ENCODE measurements around the gene NIM1K. TPM values are rescaled to one million over a fixed set of nuclear protein-coding genes. Genes with fewer than 3 reads are reported as not detected.
A peak's percentile ranks its signal among the peaks of the same experiment; 100 is the strongest.

Gene NIM1K
- total and polyA plus RNA-seq, 2 of the 4 experiments (the other 2 are of a cell fraction): 0.54 to 0.68 TPM

DNA sequence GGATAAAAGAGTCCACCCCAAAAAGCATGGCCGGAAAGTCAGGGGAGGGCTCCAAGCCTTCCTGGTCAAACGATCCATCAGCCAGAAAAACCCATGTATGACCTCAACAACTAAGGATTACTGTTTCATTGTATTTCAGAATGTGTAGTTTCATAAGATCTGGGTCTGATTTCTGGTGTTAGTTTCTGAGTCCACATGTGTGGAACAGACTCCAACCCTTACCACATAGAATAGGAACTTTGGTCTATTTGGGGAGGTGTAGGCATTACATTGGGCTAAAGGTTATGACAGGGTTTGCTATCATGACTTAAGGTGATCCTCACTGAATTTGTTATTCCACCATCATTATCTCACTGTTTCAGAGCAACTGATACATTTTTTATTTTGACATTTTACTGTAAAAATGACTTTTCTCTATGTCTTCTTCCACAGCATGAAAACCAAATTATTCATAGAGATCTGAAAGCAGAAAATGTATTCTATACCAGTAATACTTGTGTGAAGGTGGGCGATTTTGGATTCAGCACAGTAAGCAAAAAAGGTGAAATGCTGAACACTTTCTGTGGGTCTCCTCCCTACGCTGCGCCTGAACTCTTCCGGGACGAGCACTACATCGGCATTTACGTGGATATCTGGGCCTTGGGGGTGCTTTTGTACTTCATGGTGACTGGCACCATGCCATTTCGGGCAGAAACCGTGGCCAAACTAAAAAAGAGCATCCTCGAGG lies 87.7 kb downstream of the NIM1K start:
- in situ Hi-C loops (cut with MboI; ENCODE audit: low sequenced_read_pairs) (no loop called here), dilution Hi-C loops (cut with HindIII; ENCODE audit: low sequenced_read_pairs, unreplicated experiment) (no loop called here), intact Hi-C loops (cut with micrococcal nuclease) (no loop called here)
- no peak overlapping the region for H3K4me2 ChIP-seq (ENCODE audit: low read depth, low read length)
- no peak overlapping the region for H2AFZ ChIP-seq (replicated peaks; ENCODE audit: low read length, poor library complexity)
- no peaks in the 10 kb centered on the region for H3K36me3 ChIP-seq (ENCODE audit: control insufficient read depth, insufficient read depth, low read length)
- 77% methylated on average over 7 of the region's 12 CpGs; no CpG with 5 or more reads in 1 of the 2 experiments for whole genome bisulfite sequencing, 2 experiments (ENCODE audit: extremely low coverage in 2 of 2, insufficient read length in 1 of 2)
- TF ChIP-seq MAFK (IDR thresholded peaks at IDR 0.05; ENCODE audit: low read depth, low read length): peak; percentile 37; the same call in 1 of the 2 replicates
- TF ChIP-seq, protein P1, sequence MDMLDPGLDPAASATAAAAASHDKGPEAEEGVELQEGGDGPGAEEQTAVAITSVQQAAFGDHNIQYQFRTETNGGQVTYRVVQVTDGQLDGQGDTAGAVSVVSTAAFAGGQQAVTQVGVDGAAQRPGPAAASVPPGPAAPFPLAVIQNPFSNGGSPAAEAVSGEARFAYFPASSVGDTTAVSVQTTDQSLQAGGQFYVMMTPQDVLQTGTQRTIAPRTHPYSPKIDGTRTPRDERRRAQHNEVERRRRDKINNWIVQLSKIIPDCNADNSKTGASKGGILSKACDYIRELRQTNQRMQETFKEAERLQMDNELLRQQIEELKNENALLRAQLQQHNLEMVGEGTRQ (IDR thresholded peaks at IDR 0.05; ENCODE audit: low read depth, low read length): no peak
- H3K23ac ChIP-seq (ENCODE audit: low read depth, low read length): no peak overlapping the region
- H2BK5ac ChIP-seq (ENCODE audit: low read depth, low read length, poor library complexity, severe bottlenecking): no peak overlapping the region
- H3K4me1 ChIP-seq (ENCODE audit: control insufficient read depth, insufficient read depth, low read length): no peaks in the 10 kb centered on the region
- H2AK5ac ChIP-seq (ENCODE audit: low read depth, low read length): no peak overlapping the region
- no peak overlapping the region for H4K91ac ChIP-seq (ENCODE audit: insufficient read depth, low read depth, low read length)
- H2AK9ac ChIP-seq (replicated peaks; ENCODE audit: low read depth, low read length, poor library complexity): no peak overlapping the region
- ChIA-PET POLR2A (ENCODE audit: unreplicated experiment) (no interaction called here), CTCF (no interaction called here)
- H3K27me3 ChIP-seq (ENCODE audit: control insufficient read depth, insufficient read depth, low read length): peaks cover under 1% of the 10 kb centered on the region
- no peak overlapping the region for H3K18ac ChIP-seq (ENCODE audit: low read depth, low read length)
- H4K8ac ChIP-seq (ENCODE audit: low read depth in 2 of 2, low read length in 2 of 2): no peak overlapping the region
- H3K4ac ChIP-seq (ENCODE audit: low read depth, low read length): no peak overlapping the region
- H3K9ac ChIP-seq (ENCODE audit: low read depth, low read length): no peak overlapping the region
- H3K27ac ChIP-seq (ENCODE audit: insufficient read depth, low read length): no peak overlapping the region
- DNase-seq (no peak), ATAC-seq (ENCODE audit: low read depth) (no peak)
- no peak overlapping the region for H4K5ac ChIP-seq (ENCODE audit: low read depth, low read length)
- H3K9me1 ChIP-seq (ENCODE audit: insufficient read depth, low read length): no peaks in the 10 kb centered on the region
- no peak overlapping the region for H2BK20ac ChIP-seq (ENCODE audit: low read depth, low read length)
- H3K79me1 ChIP-seq (ENCODE audit: low read depth in 1 of 2, low read length in 2 of 2): no peaks in the 10 kb centered on the region
- no peak overlapping the region for H2BK120ac ChIP-seq (ENCODE audit: low read depth, low read length)
- no peaks in the 10 kb centered on the region for H3K9me3 ChIP-seq (ENCODE audit: control insufficient read depth, insufficient read depth, low read length)
- H2BK15ac ChIP-seq (ENCODE audit: low read depth, low read length): no peak overlapping the region
- no TSS peak for BruUV-seq (replicated peaks)
- H3K56ac ChIP-seq (ENCODE audit: extremely low read depth, insufficient read depth, low read length): no peak overlapping the region
- no peak overlapping the region for H3K14ac ChIP-seq (replicated peaks; ENCODE audit: low read depth, low read length)
- H3K4me3 ChIP-seq (ENCODE audit: insufficient read depth, low read depth, low read length): no peak overlapping the region
- H4K20me1 ChIP-seq (ENCODE audit: insufficient read depth, low read length): no peaks in the 10 kb centered on the region

Data from IMR-90 (cell line).